Measurements from ENCODE around the gene SIRPG.
"Not testable (repeated sequence)": the region's sequence is repeated elsewhere in the genome, so short reads cannot be mapped to it uniquely, and the experiment has no call there.

SIRPG gene

DNA sequence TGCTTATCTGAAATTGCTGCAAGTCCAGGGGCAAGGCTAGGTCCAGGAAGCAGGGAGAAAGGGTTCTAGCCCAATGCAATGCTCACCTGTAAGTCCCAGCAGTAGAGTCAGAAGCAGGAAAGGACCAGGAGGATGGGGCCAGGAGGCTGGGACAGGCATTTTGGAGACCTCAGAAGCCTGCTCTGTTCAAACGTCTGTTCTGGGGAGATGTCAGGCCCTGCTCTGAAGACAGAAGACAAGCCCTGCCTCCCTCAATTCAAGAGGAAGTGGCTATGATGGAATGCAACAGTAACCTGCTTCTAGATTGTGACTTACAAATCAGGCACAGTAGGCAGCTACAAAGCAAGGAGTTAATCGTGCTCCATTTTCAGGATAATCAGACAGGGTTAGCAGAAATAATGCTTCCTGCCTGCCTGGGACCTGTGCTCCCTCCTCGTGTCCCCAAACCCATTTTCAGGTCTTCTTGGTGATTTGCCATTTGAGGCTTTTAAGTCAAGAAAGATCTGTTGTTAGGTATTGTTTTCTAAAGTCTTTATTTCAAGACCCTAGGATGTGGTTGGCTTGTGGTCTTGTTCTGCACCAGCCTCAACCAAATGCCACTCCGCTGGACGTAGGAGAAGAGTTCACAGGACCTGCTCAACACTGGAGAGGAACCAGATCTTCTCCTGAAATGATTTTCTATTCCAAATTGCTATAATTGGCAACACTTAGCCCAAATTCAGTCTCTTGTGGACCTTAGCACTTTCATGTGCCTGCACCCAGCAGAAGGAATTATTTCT is at the start of gene SIRPG:
SIRPG (minus strand) TSS at position 224 of the 779 bp plus-strand sequence; CDS start at position 159, 65 bp downstream.
- DNase-seq = no peak

DNA sequence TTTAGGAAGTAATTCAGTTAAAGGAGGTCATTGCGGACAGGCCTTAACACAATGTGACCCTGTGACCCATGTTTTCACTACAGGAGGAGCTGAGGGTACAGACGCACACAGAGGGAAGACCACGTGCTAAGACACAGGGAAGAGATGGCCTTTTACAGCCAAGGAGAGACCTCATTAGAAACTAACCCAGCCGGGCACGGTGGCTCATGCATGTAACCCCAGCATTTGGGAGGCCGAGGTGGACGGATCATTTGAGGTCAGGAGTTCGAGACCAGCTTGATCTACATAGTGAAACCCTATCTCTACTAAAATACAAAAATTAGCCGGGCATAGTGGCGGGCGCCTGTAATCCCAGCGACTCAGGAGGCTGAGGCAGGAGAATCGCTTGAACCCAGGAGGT is 49.3 kb upstream of the SIRPG start:
- not testable (repeated sequence) for DNase-seq

DNA sequence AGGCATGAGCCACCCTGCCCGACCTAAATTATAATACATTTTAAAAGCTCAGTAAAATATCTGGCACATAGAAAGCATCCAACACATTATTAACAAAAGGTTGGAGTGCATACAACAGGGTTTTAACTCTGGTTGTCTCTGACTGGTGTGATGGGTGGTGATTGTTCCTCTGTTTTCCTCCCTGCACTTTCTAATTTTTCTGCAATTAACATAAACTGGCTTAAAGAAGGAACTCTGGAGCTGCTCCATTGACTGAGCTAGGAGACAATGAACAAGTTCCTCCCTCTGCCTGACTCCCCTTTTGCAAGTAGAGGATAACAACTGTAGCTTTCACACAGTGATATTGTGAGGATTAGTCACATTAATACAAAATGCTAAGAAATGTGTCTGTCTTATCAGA is 48.5 kb upstream of the SIRPG start:
- no peak for DNase-seq

DNA sequence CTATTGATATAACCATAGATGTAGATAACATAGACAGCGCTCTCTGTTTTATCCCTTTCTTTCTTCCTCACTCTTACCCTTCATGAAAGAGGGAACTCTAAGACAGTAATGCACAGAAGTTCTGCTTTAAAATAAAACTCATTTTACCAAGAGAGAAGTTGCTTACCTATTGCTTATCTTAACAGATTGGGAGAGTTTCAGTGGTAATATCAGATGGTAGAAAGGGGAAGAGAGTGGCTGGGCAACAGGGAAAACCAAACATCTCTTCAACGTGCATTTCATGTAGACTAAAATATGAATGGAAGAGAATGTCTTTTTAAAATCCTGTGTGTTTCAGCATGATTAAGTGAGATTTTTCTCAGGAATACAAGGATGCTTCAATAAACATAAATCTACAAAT is 45.3 kb upstream of the SIRPG start:
- DNase-seq = no peak

GRCh38 chr20:1702328-1702727 is 44.7 kb upstream of the SIRPG start:
- no peak for DNase-seq

- peak; percentile 81 for DNase-seq
These were observed 43.4 kb upstream of the SIRPG start for GRCh38 chr20:1700990-1701389.

GRCh38 chr20:1697592-1697991 is 40.0 kb upstream of the SIRPG start:
- no peak for DNase-seq

DNA sequence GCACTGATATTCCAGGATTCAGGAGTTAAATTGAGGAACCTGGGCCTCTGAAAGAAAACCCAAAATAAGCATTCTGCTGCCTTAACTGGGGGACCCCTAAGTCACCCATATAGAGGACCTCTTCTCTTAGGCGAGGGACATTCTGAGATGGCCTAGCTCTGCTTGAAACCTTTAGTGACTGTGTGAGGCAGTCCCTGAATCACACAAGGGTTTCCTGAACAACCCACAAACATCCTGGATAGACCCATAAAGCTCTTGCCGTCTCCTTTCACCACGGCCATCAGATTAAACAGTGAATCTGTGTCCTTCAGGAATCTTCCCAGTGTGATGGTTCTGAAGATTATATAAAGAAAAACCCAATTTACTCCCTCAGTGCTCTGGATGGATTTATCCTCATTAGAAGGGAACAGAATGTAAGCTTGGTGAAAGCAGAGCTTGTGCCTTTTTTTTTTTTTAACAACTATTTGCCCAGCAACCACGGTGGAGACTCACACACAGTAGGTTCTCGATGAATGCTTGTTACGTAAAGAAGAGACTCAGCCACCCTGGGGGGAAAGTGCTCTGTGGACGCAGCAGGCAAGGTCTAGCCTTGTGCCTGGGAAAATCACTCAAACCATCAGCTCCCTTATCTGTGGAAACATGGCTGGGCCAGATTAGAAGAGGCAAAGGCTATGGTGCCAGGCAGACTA is 39.1 kb upstream of the SIRPG start:
- DNase-seq = no peak

DNA sequence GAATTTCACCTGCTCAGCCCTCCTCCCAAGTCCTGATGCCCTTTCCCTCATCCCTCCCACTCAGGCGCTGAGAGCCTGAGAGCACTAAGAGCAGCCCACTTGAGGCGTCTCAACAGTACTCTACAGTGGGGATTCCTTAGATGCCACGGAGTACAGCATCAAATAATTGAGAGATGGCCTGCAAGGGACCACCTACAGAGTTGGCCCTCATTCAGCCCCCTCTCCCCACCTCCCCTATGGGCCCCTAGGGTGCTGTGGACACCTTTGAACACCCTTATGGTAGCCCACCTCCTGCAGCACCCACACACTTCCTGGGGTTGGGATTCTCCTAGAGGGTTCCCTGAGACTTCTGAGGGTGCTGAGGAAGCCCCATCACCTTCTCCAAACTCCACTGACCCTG is 37.1 kb upstream of the SIRPG start:
- DNase-seq = no peak

GRCh38 chr20:1693427-1693826 is 35.8 kb upstream of the SIRPG start:
- DNase-seq = no peak

- no peak for DNase-seq
These were observed 32.1 kb upstream of the SIRPG start for GRCh38 chr20:1689721-1690120.

DNA sequence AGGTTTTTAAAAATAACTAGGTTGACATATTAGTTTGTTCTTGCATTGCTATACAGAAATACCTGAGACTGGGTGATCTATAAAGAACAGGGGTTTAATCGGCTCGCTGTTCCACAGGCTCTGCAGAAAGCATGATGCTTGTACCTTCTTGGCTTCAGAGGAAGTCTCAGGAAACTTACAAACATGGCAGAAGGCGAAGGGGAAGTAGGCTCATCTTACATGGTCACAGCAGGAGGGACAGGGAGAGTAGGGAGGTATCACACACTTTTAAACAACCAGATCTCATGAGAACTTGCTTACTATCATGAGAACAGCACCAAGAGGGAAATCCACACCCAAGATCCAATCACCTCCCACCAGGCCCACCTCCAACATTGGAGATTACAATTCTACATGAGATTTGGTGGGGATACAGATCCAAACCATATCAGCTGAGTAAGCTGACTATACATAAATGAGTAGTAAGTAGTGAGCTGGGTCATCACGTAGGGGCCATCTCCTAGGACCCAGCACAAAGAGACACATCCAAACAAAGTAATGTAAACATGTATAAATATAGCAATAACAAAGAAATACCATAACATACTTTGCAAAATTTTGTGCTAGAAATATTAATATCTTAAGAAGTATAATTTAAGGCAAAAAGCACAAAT is 31.4 kb upstream of the SIRPG start:
- DNase-seq = no peak

- no peak for DNase-seq
These were observed 29.5 kb upstream of the SIRPG start for GRCh38 chr20:1687053-1687452.

DNA sequence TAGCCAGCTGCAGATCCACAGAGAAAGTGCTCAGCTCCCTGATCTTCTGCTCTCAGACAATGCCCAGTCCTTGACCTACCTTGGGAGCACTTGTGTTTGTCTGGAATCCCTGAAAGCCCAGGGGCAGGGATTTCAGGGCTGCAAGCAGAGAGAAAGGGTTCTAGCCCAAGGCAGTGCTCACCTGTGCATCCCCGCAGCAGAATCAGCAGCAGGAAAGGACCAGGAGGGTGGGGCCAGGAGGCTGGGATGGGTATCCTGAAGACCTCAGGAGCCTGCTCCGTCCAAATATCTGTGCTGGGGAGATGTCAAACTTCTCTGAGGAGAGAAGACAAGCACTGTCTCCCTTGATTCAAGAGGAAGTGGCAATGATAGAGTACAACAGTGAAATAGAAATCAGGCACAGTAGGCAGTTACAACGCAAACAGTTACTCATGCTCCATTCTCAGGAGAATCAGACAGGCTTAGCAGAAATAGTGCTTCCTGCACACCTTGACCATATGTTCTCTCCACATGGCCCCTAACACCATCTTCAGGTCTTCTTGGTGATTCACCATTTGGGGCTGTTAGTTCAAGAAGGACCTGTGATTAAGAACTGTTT is 28.7 kb upstream of the SIRPG start:
- no peak for DNase-seq

- DNase-seq = no peak
These were observed 27.9 kb upstream of the SIRPG start for GRCh38 chr20:1685304-1686052.

DNA sequence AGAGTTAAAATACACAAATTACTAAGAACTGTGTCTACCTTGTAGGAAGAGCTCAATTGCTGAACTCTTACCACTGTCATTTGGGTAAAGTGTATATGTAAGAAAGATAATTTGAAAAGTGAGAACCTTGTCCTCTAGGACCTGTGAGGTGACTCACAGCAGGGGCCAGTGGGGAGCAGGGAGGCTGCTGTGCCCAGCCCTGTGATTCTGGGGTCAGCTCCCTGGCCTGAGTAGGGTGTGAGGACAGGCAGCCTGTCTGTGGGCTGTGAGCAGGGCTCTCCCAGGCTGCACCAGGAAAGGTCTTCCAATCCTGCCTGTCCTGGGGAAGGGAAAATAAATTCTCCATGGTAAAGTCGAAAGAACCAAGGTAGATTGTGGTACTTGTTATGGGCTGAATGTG is 27.3 kb upstream of the SIRPG start:
- no peak for DNase-seq

DNA sequence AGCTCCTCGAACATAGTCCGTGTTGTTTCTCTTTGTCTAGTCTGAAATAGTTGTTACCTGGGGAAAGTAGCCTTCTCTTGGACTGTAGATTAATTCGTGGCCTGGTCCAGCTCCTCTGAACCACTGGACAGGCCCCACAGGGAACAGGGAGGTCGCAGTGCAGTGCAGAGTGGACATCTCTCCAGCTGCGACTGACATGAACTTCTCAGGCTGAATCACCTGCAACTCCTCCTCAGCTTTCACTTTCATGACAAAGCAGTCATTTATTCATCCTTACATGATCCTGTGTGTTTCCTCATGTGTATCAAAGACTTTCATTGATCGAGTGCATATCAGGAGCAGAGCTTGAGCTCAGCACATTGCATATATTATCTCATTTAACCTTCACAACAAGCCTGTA is 19.1 kb upstream of the SIRPG start:
- DNase-seq = no peak

GRCh38 chr20:1674990-1675780 is 17.6 kb upstream of the SIRPG start:
- no peak for DNase-seq

DNA sequence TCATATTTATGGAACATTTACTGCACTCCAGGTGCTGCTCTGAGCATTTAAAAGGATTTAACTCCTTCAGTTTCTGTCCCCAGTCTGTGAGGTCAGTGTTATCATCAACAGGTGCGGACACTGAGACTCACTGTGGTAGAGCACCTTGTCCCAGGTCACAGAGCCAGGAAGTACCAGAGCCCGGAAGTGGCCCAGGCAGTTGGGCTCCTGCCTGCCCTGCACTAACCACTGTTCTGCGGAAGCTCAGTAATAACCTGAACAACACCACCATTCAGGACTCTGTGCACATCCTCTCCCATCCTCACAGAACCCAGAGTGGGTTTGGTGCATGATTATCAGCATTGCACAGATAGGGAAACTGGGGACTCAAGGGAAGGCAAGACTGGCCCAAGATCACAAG is 16.8 kb upstream of the SIRPG start:
- no peak for DNase-seq

GRCh38 chr20:1673424-1673823 is 15.8 kb upstream of the SIRPG start:
- DNase-seq = no peak

DNA sequence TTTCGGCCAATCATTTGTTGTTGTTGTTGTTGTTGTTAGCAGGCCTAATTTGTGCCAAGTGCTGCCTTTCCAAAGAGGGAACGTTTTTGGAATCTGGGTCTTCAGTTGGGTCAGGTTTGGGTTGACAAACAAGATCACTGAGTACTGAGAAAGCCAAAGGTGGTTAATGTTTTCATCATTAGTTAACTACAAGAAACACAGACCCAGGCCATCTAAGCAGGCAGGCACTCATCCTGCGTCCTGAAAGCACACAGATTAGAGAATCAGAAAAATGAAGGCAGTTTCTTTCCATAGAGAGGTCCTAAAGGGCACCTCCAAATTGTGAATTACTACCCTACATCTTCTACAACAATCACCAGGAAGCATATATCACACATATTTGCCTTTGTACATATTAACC is 15.1 kb upstream of the SIRPG start:
- DNase-seq = no peak
